OCI-LY7 (cell line): ENCODE data around the gene SETDB2. TPM values are rescaled to one million over a fixed set of nuclear protein-coding genes. Genes with fewer than 3 reads are reported as not detected.

Experiments
- BruUV-seq: library from RNA; stranded (reverse); fragments of 400-500 nt; replicated peaks from 2 replicates; lab custom pipeline; 2021; lab: Mats Ljungman, UMichigan
- CTCF ChIA-PET: fragments of 300-600 bp; sonication (Branson Sonifier 250); formaldehyde crosslinking; loops from one replicate; lab custom pipeline; 2022; ENCODE audit warnings: antibody characterized with exemption; ENCODE audit not compliant: unreplicated experiment; lab: Charles Lee
- POLR2A ChIA-PET: fragments of 300-600 bp; sonication (Branson Sonifier 250); formaldehyde crosslinking; loops from one replicate; lab custom pipeline; 2022; ENCODE audit warnings: antibody characterized with exemption; lab: Charles Lee
- DNase-seq: peaks from one replicate; pipeline ENCODE4 v3.0.0-alpha.2; 2015; ENCODE audit warnings: low spot score
- H2AFZ ChIP-seq: fragments of 200-600 bp; sonication (generic), shearing (Covaris generic); 2 replicates; pipeline ENCODE4 v1.6.1; 2014; ENCODE audit warnings: mild to moderate bottlenecking, antibody characterized with exemption, low read length, moderate library complexity
- H3K27ac ChIP-seq: fragments of 200-600 bp; sonication (generic); 2 replicates; pipeline ENCODE4 v1.5.1; 2014; ENCODE audit warnings: mixed run types, low read depth, mild to moderate bottlenecking, moderate library complexity, low read length, inconsistent platforms; ENCODE audit not compliant: poor library complexity, severe bottlenecking
- H3K36me3 ChIP-seq: fragments of 200-600 bp; sonication (generic); 2 replicates; pipeline ENCODE4 v1.6.1; 2014; ENCODE audit warnings: mild to moderate bottlenecking, antibody characterized with exemption, low read length, moderate library complexity, mixed read lengths; ENCODE audit not compliant: insufficient read depth
- H3K4me1 ChIP-seq: fragments of 200-600 bp; sonication (generic); 2 replicates; pipeline ENCODE4 v1.5.1; 2014; ENCODE audit warnings: mild to moderate bottlenecking, low read length; ENCODE audit not compliant: insufficient read depth, poor library complexity, severe bottlenecking
- H3K4me2 ChIP-seq: fragments of 200-600 bp; sonication (generic); 2 replicates; pipeline ENCODE4 v1.6.1; 2014; ENCODE audit warnings: mild to moderate bottlenecking, low read length
- H3K4me3 ChIP-seq: fragments of 200-600 bp; sonication (generic); 2 replicates; pipeline ENCODE4 v1.5.1; 2014; ENCODE audit warnings: mild to moderate bottlenecking, low read depth, low read length; ENCODE audit not compliant: poor library complexity, severe bottlenecking
- H3K79me2 ChIP-seq: fragments of 200-600 bp; sonication (generic); 2 replicates; pipeline ENCODE4 v1.6.1; 2016; ENCODE audit warnings: low read depth, mild to moderate bottlenecking, low read length, moderate library complexity, mixed read lengths; ENCODE audit not compliant: insufficient read depth
- H3K9me2 ChIP-seq: fragments of 200-600 bp; sonication (generic); 2 replicates; pipeline ENCODE4 v1.6.1; 2016; ENCODE audit warnings: mild to moderate bottlenecking, low read length, mixed read lengths; ENCODE audit not compliant: insufficient read depth
- H3K9me3 ChIP-seq: fragments of 200-600 bp; sonication (generic); 2 replicates; pipeline ENCODE4 v1.6.1; 2014; ENCODE audit warnings: mild to moderate bottlenecking, mixed run types, low read length, mixed read lengths
- H4K20me1 ChIP-seq: fragments of 200-600 bp; sonication (generic); 2 replicates; pipeline ENCODE4 v1.6.1; 2014; ENCODE audit warnings: mild to moderate bottlenecking, antibody characterized with exemption, low read length, moderate library complexity, mixed read lengths; ENCODE audit not compliant: insufficient read depth
- EZH2phosphoT487 ChIP-seq: fragments of 200-600 bp; sonication (generic); IDR thresholded peaks from 2 replicates; pipeline ENCODE4 v1.6.1; 2018; ENCODE audit warnings: low read depth, borderline replicate concordance, mild to moderate bottlenecking, mixed run types, antibody characterized with exemption, low read length, moderate library complexity, mixed read lengths
- intact Hi-C: fragments of 100-400 bp; cut with micrococcal nuclease; formaldehyde crosslinking; loops from one replicate; pipeline ENCODE4 v1.10.0; 2022; ENCODE audit not compliant: unreplicated experiment
- total RNA-seq, 2 experiments: library from RNA; depleted of rRNA in 1 of 2; stranded (reverse); fragments of >200 nt in 1 of 2; shearing (Covaris generic) in 1 of 2; gene quantifications; 2 replicates each; pipeline ENCODE4 v1.2.3, GENCODE V29; 2014 to 2022
- TF ChIP-seq, protein P1 (sequence below): fragments of 200-600 bp; sonication (generic); conservative IDR thresholded peaks from 2 replicates; pipeline ENCODE4 v1.5.1; 2014; ENCODE audit warnings: mild to moderate bottlenecking, antibody characterized with exemption, low read length, moderate library complexity, mixed read lengths

The SETDB2 gene
- total RNA-seq, 2 experiments from 2014 or later = 22.0 to 41.3 TPM

DNA sequence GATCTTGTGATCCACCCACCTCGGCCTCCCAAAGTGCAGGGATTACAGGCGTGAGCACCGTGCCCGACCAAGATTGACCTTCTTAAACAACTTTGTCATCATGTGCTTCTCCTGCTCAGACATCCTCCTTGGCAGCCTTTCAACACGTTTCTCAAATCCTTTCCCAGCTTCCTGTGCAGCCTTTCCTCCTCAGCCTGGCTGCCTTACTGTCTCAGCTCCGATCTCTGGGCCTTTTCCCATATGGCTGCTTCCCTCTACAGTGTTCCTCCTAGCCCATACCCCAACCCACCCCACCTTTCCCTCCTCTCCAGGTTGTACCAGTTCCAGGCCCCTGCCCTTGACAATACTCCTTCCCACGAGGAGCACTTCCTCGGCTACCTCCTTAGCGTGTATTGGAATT lies 58.9 kb downstream of the SETDB2 start:
- H3K9me2 ChIP-seq = no peaks in the 10 kb centered on the region
- ChIA-PET POLR2A (interaction anchor here (0.5 to 1.3 kb wide), 3 partner anchors 32 to 69 kb away, joined by 3 read pairs; no protein-coding TSS in a partner anchor), CTCF (no interaction called here)
- no TSS peak for BruUV-seq
- H3K9me3 ChIP-seq = no peaks in the 10 kb centered on the region
- H4K20me1 ChIP-seq = no peaks in the 10 kb centered on the region
- no peak overlapping the region for H3K4me3 ChIP-seq
- no peak overlapping the region for H3K27ac ChIP-seq
- peaks cover 4% of the 10 kb centered on the region for H3K4me1 ChIP-seq
- no peak for DNase-seq
- H3K36me3 ChIP-seq = peaks cover 54% of the 10 kb centered on the region
- intact Hi-C loops = no loop called here
- H3K79me2 ChIP-seq = no peaks in the 10 kb centered on the region
- TF ChIP-seq EZH2phosphoT487 = no peak
- TF ChIP-seq, protein P1, sequence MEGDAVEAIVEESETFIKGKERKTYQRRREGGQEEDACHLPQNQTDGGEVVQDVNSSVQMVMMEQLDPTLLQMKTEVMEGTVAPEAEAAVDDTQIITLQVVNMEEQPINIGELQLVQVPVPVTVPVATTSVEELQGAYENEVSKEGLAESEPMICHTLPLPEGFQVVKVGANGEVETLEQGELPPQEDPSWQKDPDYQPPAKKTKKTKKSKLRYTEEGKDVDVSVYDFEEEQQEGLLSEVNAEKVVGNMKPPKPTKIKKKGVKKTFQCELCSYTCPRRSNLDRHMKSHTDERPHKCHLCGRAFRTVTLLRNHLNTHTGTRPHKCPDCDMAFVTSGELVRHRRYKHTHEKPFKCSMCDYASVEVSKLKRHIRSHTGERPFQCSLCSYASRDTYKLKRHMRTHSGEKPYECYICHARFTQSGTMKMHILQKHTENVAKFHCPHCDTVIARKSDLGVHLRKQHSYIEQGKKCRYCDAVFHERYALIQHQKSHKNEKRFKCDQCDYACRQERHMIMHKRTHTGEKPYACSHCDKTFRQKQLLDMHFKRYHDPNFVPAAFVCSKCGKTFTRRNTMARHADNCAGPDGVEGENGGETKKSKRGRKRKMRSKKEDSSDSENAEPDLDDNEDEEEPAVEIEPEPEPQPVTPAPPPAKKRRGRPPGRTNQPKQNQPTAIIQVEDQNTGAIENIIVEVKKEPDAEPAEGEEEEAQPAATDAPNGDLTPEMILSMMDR = no peak
- no peak overlapping the region for H3K4me2 ChIP-seq
- H2AFZ ChIP-seq = no peak overlapping the region

DNA sequence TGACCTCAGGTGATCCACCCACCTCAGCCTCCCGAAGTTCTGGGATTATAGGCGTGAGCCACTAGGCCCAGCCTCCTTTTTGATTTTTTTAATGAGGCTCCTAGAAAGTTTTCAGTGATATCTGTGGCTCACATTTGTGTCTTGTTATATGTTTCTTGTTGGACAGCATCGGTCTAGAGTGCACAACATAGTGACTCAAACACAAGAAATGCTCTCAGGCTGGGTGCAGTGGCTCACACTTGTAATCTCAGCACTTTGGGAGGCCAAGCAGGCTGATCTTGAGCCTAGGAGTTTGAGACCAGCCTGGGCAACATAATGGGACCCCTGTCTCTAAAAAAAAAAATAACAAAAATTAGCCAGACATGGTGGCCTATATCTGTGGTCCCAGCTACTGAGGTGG lies 59.9 kb downstream of the SETDB2 start:
- Histone ChIP-seq H4K20me1 (no peaks in the 10 kb centered on the region), H3K4me1 (no peaks in the 10 kb centered on the region), H3K27ac (no peak overlapping the region), H3K79me2 (no peaks in the 10 kb centered on the region), H3K4me2 (no peak overlapping the region), H3K9me3 (no peaks in the 10 kb centered on the region), H2AFZ (no peak overlapping the region), H3K4me3 (no peak overlapping the region), H3K9me2 (no peaks in the 10 kb centered on the region), H3K36me3 (peaks cover 50% of the 10 kb centered on the region)
- BruUV-seq = no TSS peak
- POLR2A ChIA-PET = interaction anchor here (0.7 to 1.3 kb wide), 2 partner anchors 8 to 68 kb away, joined by 3 read pairs; no protein-coding TSS in a partner anchor
- DNase-seq = no peak
- TF ChIP-seq, protein P1 = no peak
- TF ChIP-seq EZH2phosphoT487 = no peak
- intact Hi-C loops = no loop called here
- CTCF ChIA-PET = no interaction called here

DNA sequence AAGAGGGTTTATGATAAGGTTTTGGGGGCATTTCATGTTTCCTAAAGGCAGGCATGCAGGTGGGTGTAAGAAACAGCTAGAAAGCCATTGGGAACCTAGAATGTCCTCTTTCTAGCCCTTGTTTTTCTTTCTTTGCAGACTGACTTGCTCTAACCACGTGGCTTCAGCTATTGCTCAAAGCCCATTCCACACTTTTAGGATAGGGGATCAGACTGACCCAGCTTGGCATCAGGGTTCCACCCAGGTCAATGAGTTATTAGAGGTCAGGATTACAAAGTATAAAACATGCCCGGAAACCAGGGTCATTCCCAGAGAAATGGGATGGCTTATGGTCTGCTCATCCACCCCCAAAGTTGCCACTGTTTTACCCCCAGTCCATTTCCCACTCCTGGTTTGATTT lies 68.5 kb downstream of the SETDB2 start:
- no peak overlapping the region for H2AFZ ChIP-seq
- peaks cover 68% of the 10 kb centered on the region for H3K36me3 ChIP-seq
- CTCF ChIA-PET = no interaction called here
- H3K79me2 ChIP-seq = no peaks in the 10 kb centered on the region
- H3K4me1 ChIP-seq = no peaks in the 10 kb centered on the region
- H3K4me3 ChIP-seq = no peak overlapping the region
- no peak overlapping the region for H3K27ac ChIP-seq
- H4K20me1 ChIP-seq = no peaks in the 10 kb centered on the region
- intact Hi-C loops = no loop called here
- no peak for DNase-seq
- no peak overlapping the region for H3K4me2 ChIP-seq
- POLR2A ChIA-PET = interaction anchor here (0.7 to 1.3 kb wide), 4 partner anchors 9 to 116 kb away, joined by 3 to 4 read pairs (median 3); no protein-coding TSS in a partner anchor
- TF ChIP-seq, protein P1 = no peak
- no peaks in the 10 kb centered on the region for H3K9me2 ChIP-seq
- BruUV-seq = no TSS peak
- no peaks in the 10 kb centered on the region for H3K9me3 ChIP-seq
